Mucosa of rectum (tissue), 2 donors: ENCODE measurements around the gene CPT1B.

ENCODE experiments used
- H3K27ac ChIP-seq, 2 donors: one replicate each; pipeline ENCODE4 v1.7.0; 2013; ENCODE audit warnings: inconsistent platforms in 2 of 2, low read depth in 2 of 2, low read length in 2 of 2
- H3K27me3 ChIP-seq, 2 donors: one replicate each; pipeline ENCODE4 v1.7.0; 2013; ENCODE audit warnings: low read length in 2 of 2; ENCODE audit not compliant: control insufficient read depth in 2 of 2, insufficient read depth in 2 of 2
- H3K36me3 ChIP-seq, 2 donors: one replicate each; pipeline ENCODE4 v1.7.0; 2013; ENCODE audit warnings: low read length in 2 of 2; ENCODE audit not compliant: control insufficient read depth in 2 of 2, insufficient read depth in 2 of 2
- H3K4me1 ChIP-seq, 2 donors: one replicate each; pipeline ENCODE4 v1.7.0; 2013; ENCODE audit warnings: low read length in 2 of 2, mild to moderate bottlenecking in 1 of 2; ENCODE audit not compliant: control insufficient read depth in 2 of 2, insufficient read depth in 2 of 2
- H3K4me3 ChIP-seq, 2 donors: one replicate each; pipeline ENCODE4 v1.7.0; 2013; ENCODE audit warnings: low read length in 2 of 2
- H3K9ac ChIP-seq, 2 donors: one replicate each; pipeline ENCODE4 v1.7.0; 2013; ENCODE audit warnings: low read length in 2 of 2, low read depth in 1 of 2, mild to moderate bottlenecking in 1 of 2
- H3K9me3 ChIP-seq, 2 donors: one replicate each; pipeline ENCODE4 v1.7.0; 2013; ENCODE audit warnings: low read length in 2 of 2; ENCODE audit not compliant: control insufficient read depth in 2 of 2
- donor health status: healthy.
- donor health status: Normal muscosa, but diverticular disease.

CPT1B gene

GRCh38 chr22:50578776-50579310 lies 616 bp upstream of the CPT1B start:
- H3K27ac ChIP-seq, result no peak overlapping the region
- H3K9ac ChIP-seq, result no peak overlapping the region
- H3K4me1 ChIP-seq, result peaks cover 14 to 22% of the 10 kb centered on the region in 2 donors
- no peaks in the 10 kb centered on the region for H3K27me3 ChIP-seq
- peaks cover 8 to 15% of the 10 kb centered on the region in 2 donors for H3K36me3 ChIP-seq
- no peaks in the 10 kb centered on the region for H3K9me3 ChIP-seq
- no peak overlapping the region for H3K4me3 ChIP-seq

- Histone ChIP-seq H3K27ac (no peak overlapping the region), H3K4me3 (no peak overlapping the region), H3K4me1 (peaks cover 7 to 17% of the 10 kb centered on the region in 2 donors), H3K9me3 (no peaks in the 10 kb centered on the region), H3K9ac (no peak overlapping the region), H3K27me3 (no peaks in the 10 kb centered on the region), H3K36me3 (peaks cover 8 to 15% of the 10 kb centered on the region in 2 donors)
Observed at GRCh38 chr22:50577697-50577986, 585 bp downstream of the CPT1B start.

- Histone ChIP-seq H3K4me1 (peaks cover 7 to 17% of the 10 kb centered on the region in 2 donors), H3K27ac (no peak overlapping the region)
Observed at GRCh38 chr22:50576806-50577696, 1.2 kb downstream of the CPT1B start.

GRCh38 chr22:50576070-50576469 lies 2.2 kb downstream of the CPT1B start:
- Histone ChIP-seq H3K36me3 (peaks cover 13 to 21% of the 10 kb centered on the region in 2 donors), H3K27ac (no peak overlapping the region), H3K9ac (no peak overlapping the region), H3K4me1 (peaks cover 0 to 12% of the 10 kb centered on the region in 2 donors), H3K4me3 (no peak overlapping the region), H3K27me3 (no peaks in the 10 kb centered on the region), H3K9me3 (no peaks in the 10 kb centered on the region)

More at GRCh38 chr22:50576806-50577696, 1.2 kb downstream of the CPT1B start:
- Histone ChIP-seq H3K36me3 (peaks cover 8 to 18% of the 10 kb centered on the region in 2 donors), H3K9ac (no peak overlapping the region), H3K27me3 (no peaks in the 10 kb centered on the region), H3K9me3 (no peaks in the 10 kb centered on the region), H3K4me3 (no peak overlapping the region)

- Histone ChIP-seq H3K4me1 (peaks cover 0 to 10% of the 10 kb centered on the region in 2 donors), H3K27me3 (no peaks in the 10 kb centered on the region), H3K36me3 (peaks cover 15 to 25% of the 10 kb centered on the region in 2 donors), H3K27ac (no peak overlapping the region), H3K9ac (no peak overlapping the region), H3K4me3 (no peak overlapping the region), H3K9me3 (no peaks in the 10 kb centered on the region)
Observed at GRCh38 chr22:50575426-50575941, 2.7 kb downstream of the CPT1B start.

- no peak overlapping the region for H3K9ac ChIP-seq
- H3K4me3 ChIP-seq, result no peak overlapping the region
- no peaks in the 10 kb centered on the region for H3K9me3 ChIP-seq
- H3K27me3 ChIP-seq, result no peaks in the 10 kb centered on the region
- H3K36me3 ChIP-seq, result peaks cover 13 to 21% of the 10 kb centered on the region in 2 donors
- no peak overlapping the region for H3K27ac ChIP-seq
- H3K4me1 ChIP-seq, result peaks cover 2 to 12% of the 10 kb centered on the region in 2 donors
Observed at GRCh38 chr22:50574383-50574755, 3.9 kb downstream of the CPT1B start.

GRCh38 chr22:50573491-50574382 lies 4.5 kb downstream of the CPT1B start:
- Histone ChIP-seq H3K27ac (no peak overlapping the region), H3K4me1 (peaks cover 8 to 16% of the 10 kb centered on the region in 2 donors), H3K9me3 (no peaks in the 10 kb centered on the region), H3K36me3 (peaks cover 12 to 17% of the 10 kb centered on the region in 2 donors), H3K9ac (no peak overlapping the region), H3K4me3 (no peak overlapping the region), H3K27me3 (no peaks in the 10 kb centered on the region)

GRCh38 chr22:50572965-50573364 lies 5.3 kb downstream of the CPT1B start:
- Histone ChIP-seq H3K27ac (no peak overlapping the region), H3K4me1 (peaks cover 12 to 15% of the 10 kb centered on the region in 2 donors), H3K27me3 (no peaks in the 10 kb centered on the region), H3K9me3 (no peaks in the 10 kb centered on the region), H3K9ac (no peak overlapping the region), H3K4me3 (no peak overlapping the region), H3K36me3 (peaks cover 11 to 17% of the 10 kb centered on the region in 2 donors)

- Histone ChIP-seq H3K36me3 (peaks cover 11 to 17% of the 10 kb centered on the region in 2 donors), H3K9ac (no peak overlapping the region), H3K9me3 (no peaks in the 10 kb centered on the region), H3K27me3 (no peaks in the 10 kb centered on the region), H3K4me3 (no peak overlapping the region), H3K4me1 (peaks cover 12 to 15% of the 10 kb centered on the region in 2 donors), H3K27ac (no peak overlapping the region)
Observed at GRCh38 chr22:50571264-50572175, 6.7 kb downstream of the CPT1B start.
